ENCODE data around the gene MRPL52. TPM values are rescaled to one million over a fixed set of nuclear protein-coding genes. Genes with fewer than 3 reads are reported as not detected.
A peak's percentile ranks its signal among the peaks of the same experiment; 100 is the strongest.

MRPL52 gene
- total and polyA plus RNA-seq, 2 donors (not counting 3 experiments of a cell fraction or from before 2014, with no cell fraction given) = 81.1 to 174 TPM

- H3K4me1 ChIP-seq (ENCODE audit: control insufficient read depth, extremely low read depth, insufficient read depth, low read length) = peaks cover 50% of the 10 kb centered on the region
- peak overlapping the region; percentile 40 for H3K9ac ChIP-seq (replicated peaks; ENCODE audit: extremely low read depth, insufficient read depth, low read length)
- DNase-seq (ENCODE audit: low read depth, low spot score) = no peak
- no peaks in the 10 kb centered on the region for H3K27me3 ChIP-seq (ENCODE audit: control insufficient read depth in 2 of 2, insufficient read depth in 2 of 2, low read length in 2 of 2)
- intact Hi-C loops (cut with micrococcal nuclease) (loop anchor here (1.0 to 10.0 kb wide), 4 partner anchors 97 to 265 kb away; partner anchors contain the start of genes CDH24 and RBM23), dilution Hi-C loops (cut with MboI; ENCODE audit: extremely low pct_ligation_motif_present, low sequenced_read_pairs) (no loop called here)
- no peaks in the 10 kb centered on the region for H3K36me3 ChIP-seq (ENCODE audit: control insufficient read depth in 2 of 2, extremely low read depth in 1 of 2, insufficient read depth in 2 of 2, low read length in 2 of 2)
- TF ChIP-seq CTCF (IDR thresholded peaks at IDR 0.05; ENCODE audit: extremely low read depth in 1 of 2, insufficient read depth in 1 of 2, low read depth in 1 of 2, low read length in 2 of 2) (no peak), EZH2 (IDR thresholded peaks at IDR 0.05; ENCODE audit: borderline replicate concordance, low read depth, low read length, severe bottlenecking) (no peak), POLR2AphosphoS5 (IDR thresholded peaks at IDR 0.05; ENCODE audit: insufficient read depth, low read depth, low read length) (no peak), MYC (IDR thresholded peaks at IDR 0.05; ENCODE audit: low read depth, low read length) (no peak), POLR2A (IDR thresholded peaks at IDR 0.05; ENCODE audit: low read depth, low read length) (no peak), JUN (IDR thresholded peaks at IDR 0.05; ENCODE audit: borderline replicate concordance, insufficient read depth, insufficient read length, low read depth) (no peak), GATA2 (IDR thresholded peaks at IDR 0.05; ENCODE audit: insufficient read depth, insufficient read length, low read depth, low read length) (no peak), MAX (IDR thresholded peaks at IDR 0.05; ENCODE audit: insufficient read depth, insufficient read length) (no peak), FOS (IDR thresholded peaks at IDR 0.05; ENCODE audit: borderline replicate concordance, insufficient read depth, low read length) (no peak)
- H3K4me2 ChIP-seq (ENCODE audit: insufficient read depth, low read length) = peak overlapping the region; percentile 30
- peak; percentile 31 for FAIRE-seq
- H4K20me1 ChIP-seq (replicated peaks; ENCODE audit: control insufficient read depth, extremely low read depth, insufficient read depth, low read length) = no peaks in the 10 kb centered on the region
- ChIA-PET POLR2A (interaction anchor here (0.7 to 1.8 kb wide), 6 partner anchors 29 to 168 kb away, joined by 3 to 15 read pairs (median 4); partner anchors contain the start of genes OXA1L and REM2), CTCF (interaction anchor here (0.6 to 6.9 kb wide), 34 partner anchors 12 to 432 kb away, joined by 3 to 313 read pairs (median 7); partner anchors contain the start of genes ABHD4, AJUBA, LRP10 and MMP14)
- no TSS peak for BruUV-seq (replicated peaks)
- H3K9me3 ChIP-seq (replicated peaks; ENCODE audit: control insufficient read depth, insufficient read depth, low read length) = no peaks in the 10 kb centered on the region
- H2AFZ ChIP-seq (ENCODE audit: low read depth, low read length) = peak overlapping the region; percentile 72
- H3K27ac ChIP-seq (ENCODE audit: insufficient read depth, low read depth, low read length) = peak overlapping the region; percentile 52
- H3K79me2 ChIP-seq (ENCODE audit: control insufficient read depth, insufficient read depth, low read length) = no peaks in the 10 kb centered on the region
- H3K9me1 ChIP-seq (replicated peaks; ENCODE audit: control insufficient read depth, extremely low read depth, insufficient read depth, low read length) = no peaks in the 10 kb centered on the region
- H3K4me3 ChIP-seq (replicated peaks in 1 of 3; ENCODE audit: insufficient read depth in 1 of 3, low read depth in 1 of 3, low read length in 3 of 3) = peak overlapping the region in 1 of 3 experiments; percentile 32
Measured at GRCh38 chr14:22822016-22822570, 7.6 kb upstream of the MRPL52 start.
